Liver (tissue), 9 donors: ENCODE measurements around the gene RASGRP2. TPM values are rescaled to one million over a fixed set of nuclear protein-coding genes. Genes with fewer than 3 reads are reported as not detected.

ENCODE experiments used
- DNase-seq: peaks from one replicate; pipeline ENCODE4 v3.0.0-alpha.2; 2017; ENCODE audit warnings: low spot score
- H3K27ac ChIP-seq, 2 donors: one replicate each; pipeline ENCODE4 v1.7.0; 2013; ENCODE audit warnings: inconsistent platforms in 2 of 2, low read length in 2 of 2, control low read depth in 1 of 2, low read depth in 1 of 2, mild to moderate bottlenecking in 1 of 2
- H3K27me3 ChIP-seq, 4 donors: one replicate each; pipeline versions ENCODE4 v1.6.1 to v1.7.0; 2013; ENCODE audit warnings: low read length in 3 of 4, inconsistent platforms in 1 of 4, mild to moderate bottlenecking in 1 of 4, moderate library complexity in 1 of 4; ENCODE audit not compliant: control insufficient read depth in 4 of 4, insufficient read depth in 4 of 4
- H3K36me3 ChIP-seq, 4 donors: one replicate each; pipeline versions ENCODE4 v1.6.1 to v1.7.0; 2013; ENCODE audit warnings: low read length in 3 of 4, mild to moderate bottlenecking in 3 of 4, low read depth in 1 of 4, moderate library complexity in 1 of 4; ENCODE audit not compliant: control insufficient read depth in 4 of 4, insufficient read depth in 3 of 4
- H3K4me1 ChIP-seq, 4 donors: one replicate each; pipeline versions ENCODE4 v1.6.1 to v1.7.0; 2013; ENCODE audit warnings: low read length in 3 of 4, mild to moderate bottlenecking in 3 of 4, moderate library complexity in 1 of 4; ENCODE audit not compliant: control insufficient read depth in 4 of 4, insufficient read depth in 4 of 4
- H3K4me3 ChIP-seq, 3 donors: one replicate each; pipeline versions ENCODE4 v1.6.1 to v1.7.0; 2013; ENCODE audit warnings: low read length in 3 of 3, control low read depth in 1 of 3, low read depth in 1 of 3, mild to moderate bottlenecking in 1 of 3
- H3K9ac ChIP-seq, 2 donors: one replicate each; pipeline ENCODE4 v1.7.0; 2013; ENCODE audit warnings: low read length in 2 of 2, mild to moderate bottlenecking in 2 of 2, moderate library complexity in 2 of 2, control low read depth in 1 of 2, low read depth in 1 of 2
- H3K9me3 ChIP-seq, 4 donors: one replicate each; pipeline versions ENCODE4 v1.6.1 to v1.7.0; 2013; ENCODE audit warnings: low read length in 3 of 4; ENCODE audit not compliant: control insufficient read depth in 4 of 4
- ATF3 ChIP-seq: IDR thresholded peaks from 2 replicates; pipeline ENCODE4 v1.6.1; 2016; ENCODE audit warnings: antibody characterized with exemption
- CTCF ChIP-seq: fragments of 150-350 bp; IDR thresholded peaks from 2 replicates; pipeline ENCODE4 v1.5.1; 2017; ENCODE audit warnings: improper control_type of control experiment, low read depth, low read length; ENCODE audit not compliant: missing input control
- EGR1 ChIP-seq, 2 donors: IDR thresholded peaks; 2 replicates each; pipeline ENCODE4 v1.6.1; 2016 to 2018; ENCODE audit warnings: antibody characterized with exemption in 2 of 2, low read depth in 2 of 2
- FOXA1 ChIP-seq: IDR thresholded peaks from 2 replicates; pipeline ENCODE4 v1.6.1; 2016; ENCODE audit warnings: antibody characterized with exemption
- FOXA2 ChIP-seq: IDR thresholded peaks from 2 replicates; pipeline ENCODE4 v1.6.1; 2016; ENCODE audit warnings: antibody characterized with exemption
- GABPA ChIP-seq, 2 donors: IDR thresholded peaks in 1 of 2; conservative IDR thresholded peaks in 1 of 2; 2 replicates each; pipeline ENCODE4 v1.6.1; 2016; ENCODE audit warnings: antibody characterized with exemption in 2 of 2, mild to moderate bottlenecking in 1 of 2, moderate library complexity in 1 of 2
- HNF4G ChIP-seq: IDR thresholded peaks from 2 replicates; pipeline ENCODE4 v1.6.1; 2016; ENCODE audit warnings: antibody characterized with exemption
- JUND ChIP-seq, 2 donors: IDR thresholded peaks; 2 replicates each; pipeline ENCODE4 v1.6.1; 2016; ENCODE audit warnings: antibody characterized with exemption in 2 of 2
- MAX ChIP-seq: IDR thresholded peaks from 2 replicates; pipeline ENCODE4 v1.6.1; 2016; ENCODE audit warnings: antibody characterized with exemption
- NR2F2 ChIP-seq: IDR thresholded peaks from 2 replicates; pipeline ENCODE4 v1.6.1; 2016; ENCODE audit warnings: antibody characterized with exemption
- REST ChIP-seq: IDR thresholded peaks from 2 replicates; pipeline ENCODE4 v1.6.1; 2016; ENCODE audit warnings: antibody characterized with exemption, mild to moderate bottlenecking
- RXRA ChIP-seq, 2 donors: IDR thresholded peaks; 2 replicates each; pipeline ENCODE4 v1.6.1; 2017 to 2018; ENCODE audit warnings: antibody characterized with exemption in 2 of 2, mild to moderate bottlenecking in 1 of 2
- SP1 ChIP-seq: IDR thresholded peaks from 2 replicates; pipeline ENCODE4 v1.6.1; 2018; ENCODE audit warnings: antibody characterized with exemption, mild to moderate bottlenecking
- TAF1 ChIP-seq: conservative IDR thresholded peaks from 2 replicates; pipeline ENCODE4 v1.6.1; 2016; ENCODE audit warnings: antibody characterized with exemption, mild to moderate bottlenecking
- ZBTB33 ChIP-seq: IDR thresholded peaks from 2 replicates; pipeline ENCODE4 v1.6.1; 2016; ENCODE audit warnings: antibody characterized with exemption
- WGBS: extraction: QIAGEN DNeasy Blood & Tissue Kit; methylation state at CpG from one replicate; pipeline ENCODE4 v1.1.7; 2013; 5-methylcytosine and 5-hydroxymethylcytosine counted together
- polyA plus RNA-seq, 2 donors: library from polyadenylated mRNA; stranded (reverse) in 1 of 2; unstranded in 1 of 2; fragments of 200-250 nt in 1 of 2; fragments of >200 nt in 1 of 2; fragmentation: Nextera tagmentation in 1 of 2; extraction: Ambion mirVana in 1 of 2; gene quantifications; one replicate each; pipeline versions ENCODE4 v1.2.1 to v1.2.3, GENCODE V29; 2013 to 2015
- total RNA-seq, 2 donors: library from RNA; depleted of rRNA; stranded (reverse); fragments of >200 nt; gene quantifications; one replicate each; pipeline ENCODE4 v1.2.3, GENCODE V29; 2014
- donor health status: healthy.
- donor health status: healthy.
- donor health status: healthy.
- donor health status: healthy.
- donor health status: healthy.

RASGRP2 gene
- total and polyA plus RNA-seq, 4 donors: 2.7 to 14.9 (median 8.7) TPM

- TF ChIP-seq CTCF (no peak), TAF1 (no peak), GABPA (IDR thresholded peaks at IDR 0.05 in 1 of 2, conservative IDR thresholded peaks at IDR 0.05 in 1 of 2) (no peak), NR2F2 (no peak), RXRA (IDR thresholded peaks at IDR 0.05) (no peak), JUND (IDR thresholded peaks at IDR 0.05) (no peak), SP1 (no peak), ZBTB33 (no peak)
Observed at GRCh38 chr11:64762674-64763525, 19.0 kb upstream of the RASGRP2 start (continued).

GRCh38 chr11:64762277-64762673 is 18.3 kb upstream of the RASGRP2 start:
- DNase-seq: no peak
- Histone ChIP-seq H3K9me3 (no peaks in the 10 kb centered on the region), H3K27me3 (no peaks in the 10 kb centered on the region), H3K4me3 (no peak overlapping the region), H3K36me3 (peaks cover 15 to 43% (median 27%) of the 10 kb centered on the region in 4 donors), H3K9ac (no peak overlapping the region), H3K27ac (no peak overlapping the region), H3K4me1 (peaks cover 0 to 7% (median 0%) of the 10 kb centered on the region in 4 donors)
- 77% methylated on average over 5 of the region's 5 CpGs for WGBS
- TF ChIP-seq REST (no peak), HNF4G (no peak), FOXA2 (no peak), NR2F2 (no peak)

GRCh38 chr11:64760759-64761420 is 16.9 kb upstream of the RASGRP2 start:
- peaks cover 0 to 7% (median 0%) of the 10 kb centered on the region in 4 donors for H3K4me1 ChIP-seq
- 70% methylated on average over 7 of the region's 7 CpGs for WGBS
- no peak overlapping the region for H3K27ac ChIP-seq
- no peak overlapping the region for H3K4me3 ChIP-seq
- no peaks in the 10 kb centered on the region for H3K9me3 ChIP-seq
- H3K27me3 ChIP-seq: no peaks in the 10 kb centered on the region
- DNase-seq: no peak
- H3K36me3 ChIP-seq: peaks cover 10 to 33% (median 21%) of the 10 kb centered on the region in 4 donors
- no peak overlapping the region for H3K9ac ChIP-seq
- TF ChIP-seq FOXA1: no peak
- no peak for TF ChIP-seq MAX
- TF ChIP-seq ATF3: no peak
- TF ChIP-seq JUND (IDR thresholded peaks at IDR 0.05): no peak
- no peak for TF ChIP-seq CTCF
- TF ChIP-seq EGR1 (IDR thresholded peaks at IDR 0.05; ENCODE audit: low read depth in 2 of 2): no peak
- no peak for TF ChIP-seq HNF4G
